OCI-LY7 (cell line): ENCODE results near the gene IMMP2L. TPM values are rescaled to one million over a fixed set of nuclear protein-coding genes. Genes with fewer than 3 reads are reported as not detected.

Experiments
- BruUV-seq: library from RNA; stranded (reverse); fragments of 400-500 nt; replicated peaks from 2 replicates; lab custom pipeline; 2021; lab: Mats Ljungman, UMichigan
- CTCF ChIA-PET: fragments of 300-600 bp; sonication (Branson Sonifier 250); formaldehyde crosslinking; loops from one replicate; lab custom pipeline; 2022; ENCODE audit warnings: antibody characterized with exemption; ENCODE audit not compliant: unreplicated experiment; lab: Charles Lee
- POLR2A ChIA-PET: fragments of 300-600 bp; sonication (Branson Sonifier 250); formaldehyde crosslinking; loops from one replicate; lab custom pipeline; 2022; ENCODE audit warnings: antibody characterized with exemption; lab: Charles Lee
- DNase-seq: peaks from one replicate; pipeline ENCODE4 v3.0.0-alpha.2; 2015; ENCODE audit warnings: low spot score
- H2AFZ ChIP-seq: fragments of 200-600 bp; sonication (generic), shearing (Covaris generic); 2 replicates; pipeline ENCODE4 v1.6.1; 2014; ENCODE audit warnings: mild to moderate bottlenecking, antibody characterized with exemption, low read length, moderate library complexity
- H3K27ac ChIP-seq: fragments of 200-600 bp; sonication (generic); 2 replicates; pipeline ENCODE4 v1.5.1; 2014; ENCODE audit warnings: mixed run types, low read depth, mild to moderate bottlenecking, moderate library complexity, low read length, inconsistent platforms; ENCODE audit not compliant: poor library complexity, severe bottlenecking
- H3K36me3 ChIP-seq: fragments of 200-600 bp; sonication (generic); 2 replicates; pipeline ENCODE4 v1.6.1; 2014; ENCODE audit warnings: mild to moderate bottlenecking, antibody characterized with exemption, low read length, moderate library complexity, mixed read lengths; ENCODE audit not compliant: insufficient read depth
- H3K4me1 ChIP-seq: fragments of 200-600 bp; sonication (generic); 2 replicates; pipeline ENCODE4 v1.5.1; 2014; ENCODE audit warnings: mild to moderate bottlenecking, low read length; ENCODE audit not compliant: insufficient read depth, poor library complexity, severe bottlenecking
- H3K4me2 ChIP-seq: fragments of 200-600 bp; sonication (generic); 2 replicates; pipeline ENCODE4 v1.6.1; 2014; ENCODE audit warnings: mild to moderate bottlenecking, low read length
- H3K4me3 ChIP-seq: fragments of 200-600 bp; sonication (generic); 2 replicates; pipeline ENCODE4 v1.5.1; 2014; ENCODE audit warnings: mild to moderate bottlenecking, low read depth, low read length; ENCODE audit not compliant: poor library complexity, severe bottlenecking
- H3K79me2 ChIP-seq: fragments of 200-600 bp; sonication (generic); 2 replicates; pipeline ENCODE4 v1.6.1; 2016; ENCODE audit warnings: low read depth, mild to moderate bottlenecking, low read length, moderate library complexity, mixed read lengths; ENCODE audit not compliant: insufficient read depth
- H3K9me2 ChIP-seq: fragments of 200-600 bp; sonication (generic); 2 replicates; pipeline ENCODE4 v1.6.1; 2016; ENCODE audit warnings: mild to moderate bottlenecking, low read length, mixed read lengths; ENCODE audit not compliant: insufficient read depth
- H3K9me3 ChIP-seq: fragments of 200-600 bp; sonication (generic); 2 replicates; pipeline ENCODE4 v1.6.1; 2014; ENCODE audit warnings: mild to moderate bottlenecking, mixed run types, low read length, mixed read lengths
- H4K20me1 ChIP-seq: fragments of 200-600 bp; sonication (generic); 2 replicates; pipeline ENCODE4 v1.6.1; 2014; ENCODE audit warnings: mild to moderate bottlenecking, antibody characterized with exemption, low read length, moderate library complexity, mixed read lengths; ENCODE audit not compliant: insufficient read depth
- EZH2phosphoT487 ChIP-seq: fragments of 200-600 bp; sonication (generic); IDR thresholded peaks from 2 replicates; pipeline ENCODE4 v1.6.1; 2018; ENCODE audit warnings: low read depth, borderline replicate concordance, mild to moderate bottlenecking, mixed run types, antibody characterized with exemption, low read length, moderate library complexity, mixed read lengths
- intact Hi-C: fragments of 100-400 bp; cut with micrococcal nuclease; formaldehyde crosslinking; loops from one replicate; pipeline ENCODE4 v1.10.0; 2022; ENCODE audit not compliant: unreplicated experiment
- total RNA-seq, 2 experiments: library from RNA; depleted of rRNA in 1 of 2; stranded (reverse); fragments of >200 nt in 1 of 2; shearing (Covaris generic) in 1 of 2; gene quantifications; 2 replicates each; pipeline ENCODE4 v1.2.3, GENCODE V29; 2014 to 2022
- TF ChIP-seq, protein P1 (sequence below): fragments of 200-600 bp; sonication (generic); conservative IDR thresholded peaks from 2 replicates; pipeline ENCODE4 v1.5.1; 2014; ENCODE audit warnings: mild to moderate bottlenecking, antibody characterized with exemption, low read length, moderate library complexity, mixed read lengths

Gene IMMP2L
- total RNA-seq, 2 experiments from 2014 or later, result 8.0 to 25.4 TPM

- Histone ChIP-seq H3K27ac (peak overlapping the region; percentile 84), H3K4me3 (peak overlapping the region; percentile 56), H3K4me2 (peak overlapping the region; percentile 86), H4K20me1 (no peaks in the 10 kb centered on the region), H3K79me2 (no peaks in the 10 kb centered on the region), H3K9me2 (no peaks in the 10 kb centered on the region), H2AFZ (peak overlapping the region; percentile 62; the same call in 1 of the 2 replicates), H3K4me1 (peaks cover 61% of the 10 kb centered on the region), H3K9me3 (no peaks in the 10 kb centered on the region), H3K36me3 (no peaks in the 10 kb centered on the region)
- intact Hi-C loops, result loop anchor here (5.0 kb wide), 1 partner anchor 679 kb away; the partner anchor contains the start of genes DOCK4 and ZNF277
- ChIA-PET CTCF (no interaction called here), POLR2A (interaction anchor here (0.6 to 4.3 kb wide), 10 partner anchors 8 to 970 kb away, joined by 3 to 29 read pairs (median 7); partner anchors contain the start of gene IMMP2L)
- peak; percentile 59 for DNase-seq
- no peak for TF ChIP-seq EZH2phosphoT487
- TF ChIP-seq, protein P1, sequence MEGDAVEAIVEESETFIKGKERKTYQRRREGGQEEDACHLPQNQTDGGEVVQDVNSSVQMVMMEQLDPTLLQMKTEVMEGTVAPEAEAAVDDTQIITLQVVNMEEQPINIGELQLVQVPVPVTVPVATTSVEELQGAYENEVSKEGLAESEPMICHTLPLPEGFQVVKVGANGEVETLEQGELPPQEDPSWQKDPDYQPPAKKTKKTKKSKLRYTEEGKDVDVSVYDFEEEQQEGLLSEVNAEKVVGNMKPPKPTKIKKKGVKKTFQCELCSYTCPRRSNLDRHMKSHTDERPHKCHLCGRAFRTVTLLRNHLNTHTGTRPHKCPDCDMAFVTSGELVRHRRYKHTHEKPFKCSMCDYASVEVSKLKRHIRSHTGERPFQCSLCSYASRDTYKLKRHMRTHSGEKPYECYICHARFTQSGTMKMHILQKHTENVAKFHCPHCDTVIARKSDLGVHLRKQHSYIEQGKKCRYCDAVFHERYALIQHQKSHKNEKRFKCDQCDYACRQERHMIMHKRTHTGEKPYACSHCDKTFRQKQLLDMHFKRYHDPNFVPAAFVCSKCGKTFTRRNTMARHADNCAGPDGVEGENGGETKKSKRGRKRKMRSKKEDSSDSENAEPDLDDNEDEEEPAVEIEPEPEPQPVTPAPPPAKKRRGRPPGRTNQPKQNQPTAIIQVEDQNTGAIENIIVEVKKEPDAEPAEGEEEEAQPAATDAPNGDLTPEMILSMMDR, result no peak
- no TSS peak for BruUV-seq
Observed at GRCh38 chr7:111528331-111528730, 34.0 kb downstream of the IMMP2L start.

GRCh38 chr7:111527545-111527944 is 34.7 kb downstream of the IMMP2L start:
- peaks cover 59% of the 10 kb centered on the region for H3K4me1 ChIP-seq
- no TSS peak for BruUV-seq
- H3K27ac ChIP-seq, result peak overlapping the region; percentile 84
- no peaks in the 10 kb centered on the region for H4K20me1 ChIP-seq
- no peaks in the 10 kb centered on the region for H3K36me3 ChIP-seq
- H3K9me2 ChIP-seq, result no peaks in the 10 kb centered on the region
- H3K9me3 ChIP-seq, result no peaks in the 10 kb centered on the region
- ChIA-PET POLR2A (interaction anchor here (0.6 to 4.3 kb wide), 19 partner anchors 12 to 1608 kb away, joined by 3 to 29 read pairs (median 5); partner anchors contain the start of gene IMMP2L), CTCF (no interaction called here)
- H3K4me3 ChIP-seq, result peak overlapping the region; percentile 56
- TF ChIP-seq, protein P1, result no peak
- no peak for TF ChIP-seq EZH2phosphoT487
- peak overlapping the region; percentile 86 for H3K4me2 ChIP-seq
- H3K79me2 ChIP-seq, result no peaks in the 10 kb centered on the region
- peak overlapping the region; percentile 62; the same call in 1 of the 2 replicates for H2AFZ ChIP-seq
- intact Hi-C loops, result loop anchor here (1.0 to 5.0 kb wide), 2 partner anchors 35 to 680 kb away; partner anchors contain the start of genes DOCK4, IMMP2L and ZNF277
- peak; percentile 68 for DNase-seq

GRCh38 chr7:111525100-111525499 is 37.2 kb downstream of the IMMP2L start:
- Histone ChIP-seq H3K9me2 (no peaks in the 10 kb centered on the region), H2AFZ (no peak overlapping the region), H3K9me3 (no peaks in the 10 kb centered on the region), H3K4me1 (peaks cover 40% of the 10 kb centered on the region), H3K79me2 (no peaks in the 10 kb centered on the region), H3K4me2 (no peak overlapping the region), H3K4me3 (no peak overlapping the region), H3K27ac (no peak overlapping the region), H3K36me3 (0 out of 2 replicates have a peak, but pooled peaks cover 3% of the 10 kb centered on the region), H4K20me1 (no peaks in the 10 kb centered on the region)
- intact Hi-C loops, result loop anchor here (5.0 kb wide), 1 partner anchor 682 kb away; the partner anchor contains the start of genes DOCK4 and ZNF277
- no TSS peak for BruUV-seq
- ChIA-PET CTCF (no interaction called here), POLR2A (no interaction called here)
- no peak for TF ChIP-seq EZH2phosphoT487
- TF ChIP-seq, protein P1, result no peak
- no peak for DNase-seq
